ENCODE data around the gene ATP7A.
A peak's percentile ranks its signal among the peaks of the same experiment; 100 is the strongest.
"Not testable (repeated sequence)": the region's sequence is repeated elsewhere in the genome, so short reads cannot be mapped to it uniquely, and the experiment has no call there.

Gene ATP7A

DNA sequence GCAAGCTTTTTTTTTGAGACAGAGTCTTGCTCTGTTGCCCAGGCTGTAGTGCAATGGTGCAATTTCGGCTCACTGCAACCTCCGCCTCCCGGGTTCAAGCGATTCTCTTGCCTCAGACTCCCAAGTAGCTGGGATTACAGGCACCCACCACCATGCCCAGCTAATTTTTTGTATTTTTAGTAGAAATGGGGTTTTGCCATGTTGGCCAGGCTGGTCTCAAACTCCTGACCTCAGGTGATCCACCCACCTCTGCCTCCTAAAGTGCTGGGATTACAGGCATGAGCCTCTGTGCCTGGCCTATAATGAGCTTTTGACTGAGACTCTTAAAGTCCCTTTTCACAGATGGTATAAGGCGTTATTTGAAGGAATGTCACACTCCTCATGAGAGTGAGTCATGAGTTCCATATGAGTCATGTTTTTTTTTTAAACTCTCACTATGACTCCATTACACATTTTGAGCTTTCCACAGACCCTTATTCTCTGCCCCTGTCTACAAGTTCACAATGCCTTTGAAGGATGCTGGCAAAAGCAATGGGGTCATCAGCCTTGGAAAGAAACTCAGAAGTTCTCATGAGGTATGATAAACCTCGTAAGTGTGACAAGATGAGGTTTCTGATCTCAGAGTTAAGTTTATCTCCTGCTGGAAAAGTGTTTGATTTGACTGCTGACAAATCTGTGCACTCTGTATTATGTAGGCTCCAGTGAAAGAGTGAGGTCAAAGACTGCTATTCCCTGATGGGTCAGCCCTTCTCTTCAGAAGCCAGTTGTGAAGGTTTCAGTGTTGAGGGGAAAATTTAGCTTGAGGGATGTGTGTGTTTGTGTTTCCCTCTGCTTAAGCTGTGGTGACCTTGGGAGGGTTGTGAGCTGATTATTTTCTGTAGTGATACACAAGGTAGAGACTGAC lies 154.5 kb downstream of the ATP7A start:
- not testable (repeated sequence) for H3K23ac ChIP-seq (ENCODE audit: low read length); H3K9me3 ChIP-seq (ENCODE audit: insufficient read depth, low read depth, low read length); H3K27me3 ChIP-seq (ENCODE audit: insufficient read depth, low read length); H3K79me1 ChIP-seq (ENCODE audit: low read length); H3K18ac ChIP-seq (ENCODE audit: low read length); H3K27ac ChIP-seq (ENCODE audit: low read depth, low read length); H3K4me3 ChIP-seq (ENCODE audit: low read depth, low read length); H4K8ac ChIP-seq (ENCODE audit: low read depth, low read length); H2AK5ac ChIP-seq (ENCODE audit: low read length); H3K4ac ChIP-seq (ENCODE audit: low read depth, low read length); H2AFZ ChIP-seq (ENCODE audit: insufficient read depth, low read length, poor library complexity); H3K4me1 ChIP-seq (ENCODE audit: control insufficient read depth in 1 of 2, insufficient read depth in 2 of 2, low read length in 2 of 2); H3K9ac ChIP-seq (ENCODE audit: low read length); H3K79me2 ChIP-seq (ENCODE audit: control insufficient read depth, insufficient read depth, low read length, poor library complexity); H2BK5ac ChIP-seq (ENCODE audit: low read depth, low read length, poor library complexity); H3K4me2 ChIP-seq (ENCODE audit: low read length); H2BK120ac ChIP-seq (ENCODE audit: insufficient read depth, low read length, poor library complexity); H2BK12ac ChIP-seq (ENCODE audit: low read length); H3K36me3 ChIP-seq (ENCODE audit: control insufficient read depth in 1 of 2, insufficient read depth in 2 of 2, low read length in 2 of 2); H4K12ac ChIP-seq (ENCODE audit: low read depth, low read length); H3K14ac ChIP-seq (ENCODE audit: low read length); H4K91ac ChIP-seq (ENCODE audit: low read depth, low read length)
- DNase-seq, result peak; percentile 0 to 62
- WGBS (ENCODE audit: extremely low coverage, insufficient coverage, insufficient read length), result no CpG with 5 or more reads among the region's 6 CpGs

DNA sequence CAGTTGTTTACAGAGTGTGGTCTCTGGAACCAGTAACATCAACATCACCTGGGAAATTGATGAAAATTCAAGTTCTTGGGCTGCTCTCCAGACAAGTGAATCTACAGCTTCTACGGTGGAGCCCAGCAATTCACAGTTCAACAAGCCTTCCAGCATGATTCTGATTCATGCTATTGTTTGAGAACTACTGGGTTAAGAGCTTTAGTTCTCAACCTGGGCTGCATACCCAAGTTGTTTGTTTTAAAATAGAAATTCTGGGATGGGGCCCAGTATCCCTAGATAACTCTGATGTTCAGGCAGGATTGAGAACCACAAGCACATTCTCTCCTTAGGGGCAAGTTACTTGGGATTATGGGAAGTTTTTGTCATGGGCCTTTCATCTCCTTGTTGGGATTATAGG lies 155.6 kb downstream of the ATP7A start:
- H2BK5ac ChIP-seq (ENCODE audit: low read depth, low read length, poor library complexity), result no peak overlapping the region
- H4K12ac ChIP-seq (ENCODE audit: low read depth, low read length), result no peak overlapping the region
- no peak overlapping the region for H2BK12ac ChIP-seq (ENCODE audit: low read length)
- H3K4ac ChIP-seq (ENCODE audit: low read depth, low read length), result no peak overlapping the region
- no peaks in the 10 kb centered on the region for H3K36me3 ChIP-seq (ENCODE audit: control insufficient read depth in 1 of 2, insufficient read depth in 2 of 2, low read length in 2 of 2)
- H4K91ac ChIP-seq (ENCODE audit: low read depth, low read length), result no peak overlapping the region
- H3K4me2 ChIP-seq (ENCODE audit: low read length), result no peak overlapping the region
- no peak overlapping the region for H3K18ac ChIP-seq (ENCODE audit: low read length)
- H3K23ac ChIP-seq (ENCODE audit: low read length), result no peak overlapping the region
- WGBS (ENCODE audit: extremely low coverage, insufficient coverage, insufficient read length), result no CpG with 5 or more reads among the region's 1 CpG
- H2AFZ ChIP-seq (ENCODE audit: insufficient read depth, low read length, poor library complexity), result no peak overlapping the region
- no peak for DNase-seq
- H2AK5ac ChIP-seq (ENCODE audit: low read length), result no peak overlapping the region
- H3K14ac ChIP-seq (ENCODE audit: low read length), result no peak overlapping the region
- H3K27ac ChIP-seq (ENCODE audit: low read depth, low read length), result no peak overlapping the region
- no peaks in the 10 kb centered on the region for H3K9me3 ChIP-seq (ENCODE audit: insufficient read depth, low read depth, low read length)
- H3K27me3 ChIP-seq (ENCODE audit: insufficient read depth, low read length), result no peaks in the 10 kb centered on the region
- H3K79me2 ChIP-seq (ENCODE audit: control insufficient read depth, insufficient read depth, low read length, poor library complexity), result no peaks in the 10 kb centered on the region
- H3K4me3 ChIP-seq (ENCODE audit: low read depth, low read length), result no peak overlapping the region
- no peaks in the 10 kb centered on the region for H3K4me1 ChIP-seq (ENCODE audit: control insufficient read depth in 1 of 2, insufficient read depth in 2 of 2, low read length in 2 of 2)
- no peak overlapping the region for H3K9ac ChIP-seq (ENCODE audit: low read length)
- no peak overlapping the region for H4K8ac ChIP-seq (ENCODE audit: low read depth, low read length)
- H3K79me1 ChIP-seq (ENCODE audit: low read length), result no peaks in the 10 kb centered on the region
- H2BK120ac ChIP-seq (ENCODE audit: insufficient read depth, low read length, poor library complexity), result no peak overlapping the region

DNA sequence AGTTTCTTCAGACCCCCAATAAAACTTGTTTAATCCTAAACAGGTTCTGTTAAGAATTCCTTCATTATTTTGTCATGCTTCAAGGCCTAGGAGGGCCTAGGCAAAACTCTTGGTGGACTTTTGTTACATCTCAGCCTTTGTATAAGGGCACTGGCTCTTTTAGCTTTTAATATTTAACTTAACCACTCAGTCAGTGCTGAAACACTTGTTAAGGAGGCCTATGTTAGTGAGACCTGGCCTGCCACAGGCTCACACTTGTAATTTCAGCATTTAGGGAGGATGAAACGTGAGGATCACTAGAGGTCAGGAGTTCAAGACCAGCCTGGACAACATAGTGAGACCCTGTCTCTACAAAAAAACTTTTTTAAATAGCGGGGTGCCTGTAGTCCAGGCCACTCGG lies 160.8 kb downstream of the ATP7A start:
- Histone ChIP-seq H3K27me3 (ENCODE audit: insufficient read depth, low read length) (no peaks in the 10 kb centered on the region), H3K4me2 (ENCODE audit: low read length) (no peak overlapping the region), H2AFZ (ENCODE audit: insufficient read depth, low read length, poor library complexity) (no peak overlapping the region), H3K9ac (ENCODE audit: low read length) (no peak overlapping the region), H3K36me3 (ENCODE audit: control insufficient read depth in 1 of 2, insufficient read depth in 2 of 2, low read length in 2 of 2) (no peaks in the 10 kb centered on the region), H3K4me1 (ENCODE audit: control insufficient read depth in 1 of 2, insufficient read depth in 2 of 2, low read length in 2 of 2) (no peaks in the 10 kb centered on the region), H3K79me2 (ENCODE audit: control insufficient read depth, insufficient read depth, low read length, poor library complexity) (no peaks in the 10 kb centered on the region), H3K18ac (ENCODE audit: low read length) (no peak overlapping the region), H4K12ac (ENCODE audit: low read depth, low read length) (no peak overlapping the region), H3K4me3 (ENCODE audit: low read depth, low read length) (no peak overlapping the region), H2BK5ac (ENCODE audit: low read depth, low read length, poor library complexity) (no peak overlapping the region), H3K9me3 (ENCODE audit: insufficient read depth, low read depth, low read length) (no peaks in the 10 kb centered on the region), H3K23ac (ENCODE audit: low read length) (no peak overlapping the region), H2BK120ac (ENCODE audit: insufficient read depth, low read length, poor library complexity) (no peak overlapping the region), H3K14ac (ENCODE audit: low read length) (no peak overlapping the region), H3K4ac (ENCODE audit: low read depth, low read length) (no peak overlapping the region), H4K8ac (ENCODE audit: low read depth, low read length) (no peak overlapping the region), H3K27ac (ENCODE audit: low read depth, low read length) (no peak overlapping the region), H4K91ac (ENCODE audit: low read depth, low read length) (no peak overlapping the region), H3K79me1 (ENCODE audit: low read length) (no peaks in the 10 kb centered on the region), H2BK12ac (ENCODE audit: low read length) (no peak overlapping the region), H2AK5ac (ENCODE audit: low read length) (no peak overlapping the region)
- DNase-seq, result no peak
- no CpG with 5 or more reads among the region's 3 CpGs for WGBS (ENCODE audit: extremely low coverage, insufficient coverage, insufficient read length)

DNA sequence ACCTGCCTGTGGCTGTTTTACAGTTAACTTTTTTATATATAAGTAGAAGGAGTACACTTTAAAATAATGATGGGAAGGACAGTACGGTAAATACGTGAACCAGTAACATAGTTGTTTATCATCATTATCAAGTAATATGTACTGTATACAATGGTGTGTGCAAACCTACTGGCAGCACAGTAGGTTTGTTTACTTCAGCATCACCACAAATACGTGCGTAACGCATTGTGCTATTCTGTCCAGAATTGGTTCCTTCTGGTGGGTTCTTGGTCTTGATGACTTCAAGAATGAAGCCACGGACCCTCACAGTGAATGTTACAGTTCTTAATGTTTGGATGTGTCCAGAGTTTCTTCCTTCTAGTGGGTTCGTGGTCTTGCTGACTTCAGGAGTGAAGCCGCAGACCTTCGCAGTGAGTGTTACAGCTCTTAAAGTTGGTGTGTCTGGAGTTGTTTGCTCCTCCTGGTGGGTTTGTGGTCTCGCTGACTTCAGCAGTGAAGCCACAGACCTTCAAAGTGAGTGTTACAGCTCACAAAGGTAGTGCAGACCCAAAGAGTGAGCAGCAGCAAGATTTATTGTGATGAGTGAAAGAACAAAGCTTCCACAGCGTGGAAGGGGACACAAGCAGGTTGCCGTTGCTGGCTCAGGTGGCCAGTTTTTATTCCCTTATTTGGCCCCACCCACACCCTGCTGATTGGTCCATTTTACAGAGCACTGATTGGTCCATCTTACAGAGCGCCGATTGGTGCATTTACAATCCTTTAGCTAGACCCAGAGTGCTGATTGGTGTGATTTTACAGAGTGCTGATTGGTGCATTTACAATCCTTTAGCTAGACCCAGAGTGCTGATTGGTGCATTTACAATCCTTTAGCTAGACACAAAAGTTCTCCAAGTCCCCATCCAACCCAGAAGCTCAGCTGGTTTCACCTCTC lies 162.9 kb downstream of the ATP7A start:
- not testable (repeated sequence) for H3K36me3 ChIP-seq (ENCODE audit: control insufficient read depth in 1 of 2, insufficient read depth in 2 of 2, low read length in 2 of 2); H2BK12ac ChIP-seq (ENCODE audit: low read length); H3K4me3 ChIP-seq (ENCODE audit: low read depth, low read length); H3K79me1 ChIP-seq (ENCODE audit: low read length); H4K12ac ChIP-seq (ENCODE audit: low read depth, low read length); H3K4ac ChIP-seq (ENCODE audit: low read depth, low read length); H3K14ac ChIP-seq (ENCODE audit: low read length); H2BK5ac ChIP-seq (ENCODE audit: low read depth, low read length, poor library complexity); H2BK120ac ChIP-seq (ENCODE audit: insufficient read depth, low read length, poor library complexity); H2AK5ac ChIP-seq (ENCODE audit: low read length); H3K9ac ChIP-seq (ENCODE audit: low read length); H3K27me3 ChIP-seq (ENCODE audit: insufficient read depth, low read length); H3K23ac ChIP-seq (ENCODE audit: low read length); H2AFZ ChIP-seq (ENCODE audit: insufficient read depth, low read length, poor library complexity); H3K4me2 ChIP-seq (ENCODE audit: low read length); DNase-seq; H3K79me2 ChIP-seq (ENCODE audit: control insufficient read depth, insufficient read depth, low read length, poor library complexity); H3K27ac ChIP-seq (ENCODE audit: low read depth, low read length); H3K18ac ChIP-seq (ENCODE audit: low read length); H4K8ac ChIP-seq (ENCODE audit: low read depth, low read length); H4K91ac ChIP-seq (ENCODE audit: low read depth, low read length); H3K9me3 ChIP-seq (ENCODE audit: insufficient read depth, low read depth, low read length); H3K4me1 ChIP-seq (ENCODE audit: control insufficient read depth in 1 of 2, insufficient read depth in 2 of 2, low read length in 2 of 2)
- WGBS (ENCODE audit: extremely low coverage, insufficient coverage, insufficient read length), result no CpG with 5 or more reads among the region's 14 CpGs
